Chondrocyte (in vitro differentiated cells): ENCODE measurements around the gene RGS7. TPM values are rescaled to one million over a fixed set of nuclear protein-coding genes. Genes with fewer than 3 reads are reported as not detected.

Source experiments
- DNase-seq: peaks from one replicate; pipeline ENCODE4 v3.0.0; 2021; ENCODE audit warnings: mixed read lengths, low spot score
- H3K27ac Mint-ChIP-seq: one replicate; pipeline ENCODE4 v1.8.0; 2021; ENCODE audit warnings: mild to moderate bottlenecking, moderate library complexity, mixed read lengths; ENCODE audit not compliant: unreplicated experiment
- H3K27me3 Mint-ChIP-seq: 2 replicates; pipeline ENCODE4 v1.8.0; 2021; ENCODE audit warnings: low read depth, mixed read lengths
- H3K36me3 Mint-ChIP-seq: 2 replicates; pipeline ENCODE4 v1.8.0; 2021; ENCODE audit warnings: low read depth, mixed read lengths
- H3K4me1 Mint-ChIP-seq: 2 replicates; pipeline ENCODE4 v1.8.0; 2021; ENCODE audit warnings: low read depth, mild to moderate bottlenecking, mixed read lengths
- H3K4me3 Mint-ChIP-seq: one replicate; pipeline ENCODE4 v1.8.0; 2021; ENCODE audit warnings: mild to moderate bottlenecking, moderate library complexity, mixed read lengths; ENCODE audit not compliant: unreplicated experiment
- H3K9me3 Mint-ChIP-seq: 2 replicates; pipeline ENCODE4 v1.8.0; 2021; ENCODE audit warnings: low read depth, mixed read lengths
- CTCF ChIP-seq: fragments of 200-600 bp; sonication (generic); IDR thresholded peaks from 2 replicates; pipeline ENCODE4 v1.5.0; 2021; ENCODE audit warnings: antibody characterized with exemption, mild to moderate bottlenecking, moderate library complexity
- total RNA-seq: library from RNA; stranded (reverse); gene quantifications from 3 replicates; pipeline ENCODE4 v1.2.1, GENCODE V29; 2021

The RGS7 gene
- total RNA-seq, 1 donor from 2014 or later, result 3.9 TPM

GRCh38 chr1:241048622-241049021, 308.4 kb downstream of the RGS7 start:
- Mint-ChIP-seq H3K27ac (no peak overlapping the region), H3K4me3 (no peak overlapping the region), H3K27me3 (peaks cover 2% of the 10 kb centered on the region), H3K9me3 (no peaks in the 10 kb centered on the region), H3K4me1 (no peaks in the 10 kb centered on the region), H3K36me3 (peaks cover 3% of the 10 kb centered on the region)
- no peak for TF ChIP-seq CTCF
- no peak for DNase-seq

GRCh38 chr1:241045659-241046058, 311.3 kb downstream of the RGS7 start:
- no peaks in the 10 kb centered on the region for H3K9me3 Mint-ChIP-seq
- H3K4me1 Mint-ChIP-seq, result no peaks in the 10 kb centered on the region

GRCh38 chr1:241034203-241034936, 322.6 kb downstream of the RGS7 start:
- Mint-ChIP-seq H3K27me3 (no peaks in the 10 kb centered on the region), H3K4me3 (no peak overlapping the region), H3K4me1 (no peaks in the 10 kb centered on the region), H3K27ac (no peak overlapping the region), H3K36me3 (peaks cover 4% of the 10 kb centered on the region), H3K9me3 (peaks cover 17% of the 10 kb centered on the region)
- no peak for DNase-seq
- TF ChIP-seq CTCF, result no peak

More at GRCh38 chr1:241045659-241046058, 311.3 kb downstream of the RGS7 start:
- H3K4me3 Mint-ChIP-seq, result no peak overlapping the region
- TF ChIP-seq CTCF, result no peak
- DNase-seq, result no peak
- H3K27me3 Mint-ChIP-seq, result peaks cover 2% of the 10 kb centered on the region
- peaks cover 3% of the 10 kb centered on the region for H3K36me3 Mint-ChIP-seq
- no peak overlapping the region for H3K27ac Mint-ChIP-seq

- Mint-ChIP-seq H3K27ac (no peak overlapping the region), H3K4me1 (no peaks in the 10 kb centered on the region), H3K27me3 (no peaks in the 10 kb centered on the region), H3K9me3 (peaks cover 5% of the 10 kb centered on the region), H3K4me3 (no peak overlapping the region), H3K36me3 (no peaks in the 10 kb centered on the region)
- no peak for DNase-seq
- no peak for TF ChIP-seq CTCF
Measured at GRCh38 chr1:241024834-241025233, 332.2 kb downstream of the RGS7 start.

GRCh38 chr1:241022366-241022765, 334.6 kb downstream of the RGS7 start:
- DNase-seq, result no peak
- Mint-ChIP-seq H3K27ac (no peak overlapping the region), H3K4me1 (no peaks in the 10 kb centered on the region), H3K4me3 (no peak overlapping the region), H3K36me3 (peaks cover 3% of the 10 kb centered on the region), H3K9me3 (peaks cover 16% of the 10 kb centered on the region), H3K27me3 (no peaks in the 10 kb centered on the region)
- no peak for TF ChIP-seq CTCF
